ENCODE measurements around the gene ABCF1. TPM values are rescaled to one million over a fixed set of nuclear protein-coding genes. Genes with fewer than 3 reads are reported as not detected.

Gene ABCF1
- total and polyA plus RNA-seq, 4 donors: 25.8 to 55.4 (median 36.2) TPM

DNA sequence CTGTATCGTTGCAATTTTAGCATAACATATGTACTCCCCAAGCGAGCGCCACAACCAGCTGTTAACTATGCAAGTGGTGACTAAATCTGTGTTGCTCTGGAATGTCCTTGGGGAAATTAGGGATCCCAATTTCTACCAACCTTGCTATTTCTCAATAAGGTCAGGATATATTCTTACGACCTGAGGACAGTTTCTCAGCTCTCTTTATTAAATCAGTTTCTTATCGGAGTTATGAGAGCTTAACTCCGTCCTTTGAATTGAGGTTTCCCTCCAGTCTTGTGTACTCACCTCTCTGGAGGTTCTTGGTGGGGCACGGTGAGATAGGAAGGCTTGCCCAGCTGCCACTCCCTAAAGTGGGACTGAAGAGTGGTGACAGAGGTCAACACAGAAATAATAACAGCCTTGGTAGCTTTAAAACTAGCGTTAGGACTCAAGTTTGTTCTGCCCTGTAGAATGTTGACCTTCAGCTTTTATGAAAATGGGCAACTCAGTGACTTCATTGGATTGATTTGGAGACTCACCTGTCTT lies 47.1 kb downstream of the ABCF1 start:
- DNase-seq: no peak
- Histone ChIP-seq H3K4me3 (peak overlapping the region; percentile 45), H3K27ac (ENCODE audit: low read depth in 1 of 2, low read length in 1 of 2) (peak overlapping the region; percentile 66 to 85), H3K27me3 (ENCODE audit: control insufficient read depth in 3 of 3, insufficient read depth in 3 of 3, low read length in 2 of 3) (no peaks in the 10 kb centered on the region), H3K36me3 (ENCODE audit: control insufficient read depth in 4 of 4, insufficient read depth in 4 of 4, low read length in 4 of 4) (peaks cover 8 to 36% (median 16%) of the 10 kb centered on the region in 4 donors), H3K9me3 (ENCODE audit: control insufficient read depth in 4 of 4, insufficient read depth in 3 of 4, low read length in 3 of 4) (no peaks in the 10 kb centered on the region), H3K9ac (ENCODE audit: insufficient read depth in 1 of 2, low read length in 2 of 2) (peak overlapping the region; percentile 96 to 100), H3K4me1 (ENCODE audit: control insufficient read depth in 5 of 5, insufficient read depth in 5 of 5, low read length in 5 of 5) (peaks cover 0 to 22% (median 10%) of the 10 kb centered on the region in 5 donors)
- WGBS, 2 donors: 7 to 14% methylated on average over 8 of the region's 8 CpGs
- ATAC-seq (ENCODE audit: insufficient read depth, low FRiP score): no peak
- TF ChIP-seq, protein P1, sequence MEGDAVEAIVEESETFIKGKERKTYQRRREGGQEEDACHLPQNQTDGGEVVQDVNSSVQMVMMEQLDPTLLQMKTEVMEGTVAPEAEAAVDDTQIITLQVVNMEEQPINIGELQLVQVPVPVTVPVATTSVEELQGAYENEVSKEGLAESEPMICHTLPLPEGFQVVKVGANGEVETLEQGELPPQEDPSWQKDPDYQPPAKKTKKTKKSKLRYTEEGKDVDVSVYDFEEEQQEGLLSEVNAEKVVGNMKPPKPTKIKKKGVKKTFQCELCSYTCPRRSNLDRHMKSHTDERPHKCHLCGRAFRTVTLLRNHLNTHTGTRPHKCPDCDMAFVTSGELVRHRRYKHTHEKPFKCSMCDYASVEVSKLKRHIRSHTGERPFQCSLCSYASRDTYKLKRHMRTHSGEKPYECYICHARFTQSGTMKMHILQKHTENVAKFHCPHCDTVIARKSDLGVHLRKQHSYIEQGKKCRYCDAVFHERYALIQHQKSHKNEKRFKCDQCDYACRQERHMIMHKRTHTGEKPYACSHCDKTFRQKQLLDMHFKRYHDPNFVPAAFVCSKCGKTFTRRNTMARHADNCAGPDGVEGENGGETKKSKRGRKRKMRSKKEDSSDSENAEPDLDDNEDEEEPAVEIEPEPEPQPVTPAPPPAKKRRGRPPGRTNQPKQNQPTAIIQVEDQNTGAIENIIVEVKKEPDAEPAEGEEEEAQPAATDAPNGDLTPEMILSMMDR (IDR thresholded peaks at IDR 0.05; ENCODE audit: control extremely low read depth, extremely low read depth): no peak

DNA sequence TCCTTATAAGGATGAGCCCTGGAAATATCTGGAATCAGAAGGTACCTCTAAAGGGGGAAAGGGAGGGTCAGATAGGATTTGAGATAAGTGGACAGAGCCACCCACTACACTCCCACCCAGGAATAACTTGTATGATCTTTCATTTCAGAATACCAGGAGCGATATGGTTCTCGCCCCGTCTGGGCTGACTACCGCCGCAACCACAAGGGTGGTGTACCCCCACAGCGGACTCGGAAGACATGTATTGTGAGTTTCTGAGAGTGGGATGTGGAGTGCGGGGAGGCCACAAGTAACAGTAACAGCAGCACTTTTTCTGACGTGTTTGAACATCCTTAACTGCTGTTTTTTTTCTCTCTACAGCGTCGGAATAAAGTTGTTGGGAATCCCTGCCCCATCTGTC lies 48.3 kb downstream of the ABCF1 start:
- ATAC-seq (ENCODE audit: insufficient read depth, low FRiP score) (no peak), DNase-seq (no peak)
- H3K4me1 ChIP-seq (ENCODE audit: control insufficient read depth in 5 of 5, insufficient read depth in 5 of 5, low read length in 5 of 5): peaks cover 0 to 10% (median 3%) of the 10 kb centered on the region in 5 donors
- no peaks in the 10 kb centered on the region for H3K9me3 ChIP-seq (ENCODE audit: control insufficient read depth in 4 of 4, insufficient read depth in 3 of 4, low read length in 3 of 4)
- no peak overlapping the region for H3K27ac ChIP-seq (ENCODE audit: low read depth in 1 of 2, low read length in 1 of 2)
- H3K36me3 ChIP-seq (ENCODE audit: control insufficient read depth in 4 of 4, insufficient read depth in 4 of 4, low read length in 4 of 4): peaks cover 11 to 39% (median 18%) of the 10 kb centered on the region in 4 donors
- H3K4me3 ChIP-seq: no peak overlapping the region
- H3K9ac ChIP-seq (ENCODE audit: insufficient read depth in 1 of 2, low read length in 2 of 2): no peak overlapping the region
- 96% methylated on average over 11 of the region's 11 CpGs for WGBS, 2 donors
- TF ChIP-seq, protein P1 (IDR thresholded peaks at IDR 0.05; ENCODE audit: control extremely low read depth, extremely low read depth): no peak
- no peaks in the 10 kb centered on the region for H3K27me3 ChIP-seq (ENCODE audit: control insufficient read depth in 3 of 3, insufficient read depth in 3 of 3, low read length in 2 of 3)

DNA sequence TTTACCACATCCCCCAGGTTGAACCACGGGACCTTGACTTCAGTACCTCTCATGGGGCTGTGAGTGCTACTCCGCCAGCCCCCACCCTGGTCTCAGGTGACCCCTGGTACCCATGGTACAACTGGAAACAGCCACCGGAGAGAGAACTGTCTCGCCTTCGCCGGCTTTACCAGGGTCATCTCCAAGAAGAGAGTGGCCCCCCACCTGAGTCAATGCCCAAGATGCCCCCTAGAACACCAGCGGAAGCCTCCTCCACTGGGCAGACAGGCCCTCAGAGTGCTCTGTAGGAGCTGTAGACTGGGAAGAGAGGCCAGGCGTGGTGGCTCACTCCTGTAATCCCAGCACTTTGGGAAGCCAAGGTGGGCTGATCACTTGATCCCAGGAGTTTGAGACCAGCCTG lies 54.3 kb downstream of the ABCF1 start:
- no peak overlapping the region for H3K27ac ChIP-seq (ENCODE audit: low read depth in 1 of 2, low read length in 1 of 2)
- H3K36me3 ChIP-seq (ENCODE audit: control insufficient read depth in 4 of 4, insufficient read depth in 4 of 4, low read length in 4 of 4): peaks cover 19 to 57% (median 24%) of the 10 kb centered on the region in 4 donors
- TF ChIP-seq, protein P1 (IDR thresholded peaks at IDR 0.05; ENCODE audit: control extremely low read depth, extremely low read depth): no peak

More for the DNA sequence above, 54.3 kb downstream of the ABCF1 start:
- Histone ChIP-seq H3K9ac (ENCODE audit: insufficient read depth in 1 of 2, low read length in 2 of 2) (no peak overlapping the region), H3K9me3 (ENCODE audit: control insufficient read depth in 4 of 4, insufficient read depth in 3 of 4, low read length in 3 of 4) (no peaks in the 10 kb centered on the region), H3K4me3 (no peak overlapping the region), H3K4me1 (ENCODE audit: control insufficient read depth in 5 of 5, insufficient read depth in 5 of 5, low read length in 5 of 5) (peaks cover 0 to 17% (median 5%) of the 10 kb centered on the region in 5 donors), H3K27me3 (ENCODE audit: control insufficient read depth in 3 of 3, insufficient read depth in 3 of 3, low read length in 2 of 3) (no peaks in the 10 kb centered on the region)
- DNase-seq (no peak), ATAC-seq (ENCODE audit: insufficient read depth, low FRiP score) (no peak)
- 97% methylated on average over 8 of the region's 8 CpGs for WGBS, 2 donors
